HCT116 (cell line): ENCODE data around the gene SCRN1. TPM values are rescaled to one million over a fixed set of nuclear protein-coding genes. Genes with fewer than 3 reads are reported as not detected.

Experiments used
- ATAC-seq: fragments of 200-7000 bp; cut with Tn5 transposase; 2 replicates; pipeline ENCODE4 v1.9.1; 2020; ENCODE audit warnings: mild to moderate bottlenecking, moderate library complexity
- BruUV-seq: library from RNA; stranded (reverse); fragments of 400-500 nt; replicated peaks from 2 replicates; lab custom pipeline; 2021; lab: Mats Ljungman, UMichigan
- CTCF ChIA-PET: fragments of 300-600 bp; sonication (Branson Sonifier 250); formaldehyde crosslinking; loops from one replicate; lab custom pipeline; 2021; ENCODE audit warnings: antibody characterized with exemption; lab: Charles Lee
- POLR2A ChIA-PET: fragments of 300-600, 350-600 bp; sonication (Branson Sonifier 250); formaldehyde crosslinking; loops from one replicate; lab custom pipeline; 2021; ENCODE audit warnings: antibody characterized with exemption; lab: Charles Lee
- RAD21 ChIA-PET, 2 experiments: fragments of 300-600 bp; sonication (Branson Sonifier 250); formaldehyde crosslinking; loops; one replicate each; lab custom pipeline; 2023; ENCODE audit warnings: low total read pairs in 2 of 2; ENCODE audit not compliant: uncharacterized antibody in 2 of 2, unreplicated experiment in 2 of 2, low non-redundant PET in 1 of 2; lab: Charles Lee
- DNase-seq: peaks from one replicate; pipeline ENCODE4 v3.0.0-alpha.2; 2010; ENCODE audit warnings: low read depth, low spot score
- H2AFZ ChIP-seq: fragments of 200-600 bp; shearing (Covaris generic), sonication (generic); 2 replicates; pipeline ENCODE4 v1.6.1; 2017; ENCODE audit warnings: low read depth, mixed run types, mixed read lengths, antibody characterized with exemption, low read length; ENCODE audit not compliant: poor library complexity, severe bottlenecking
- H3K27ac ChIP-seq: 2 replicates; pipeline ENCODE4 v1.5.1; 2012; ENCODE audit warnings: low read depth, low read length
- H3K27me3 ChIP-seq: fragments of 200-600 bp; sonication (generic); 2 replicates; pipeline ENCODE4 v1.6.1; 2016; ENCODE audit warnings: mixed run types, low read length, mixed read lengths; ENCODE audit not compliant: insufficient read depth
- H3K36me3 ChIP-seq, 2 experiments: fragments of 200-500 bp in 1 of 2; fragments of 200-600 bp in 1 of 2; sonication (Bioruptor generic) in 1 of 2; sonication (generic) in 1 of 2; 2 replicates each; pipeline versions ENCODE4 v1.5.1 to v1.6.1; 2014 to 2016; ENCODE audit warnings: low read length in 2 of 2, inconsistent platforms in 1 of 2, mixed read lengths in 1 of 2, mixed run types in 1 of 2; ENCODE audit not compliant: insufficient read depth in 2 of 2, control insufficient read depth in 1 of 2
- H3K4me1 ChIP-seq, 2 experiments: fragments of 200-600 bp in 1 of 2; sonication (generic) in 1 of 2; 2 replicates each; pipeline versions ENCODE4 v1.5.1 to v1.6.1; 2012 to 2017; ENCODE audit warnings: low read length in 2 of 2, inconsistent platforms in 1 of 2, mild to moderate bottlenecking in 1 of 2, mixed read lengths in 1 of 2, mixed run types in 1 of 2, moderate library complexity in 1 of 2; ENCODE audit not compliant: insufficient read depth in 2 of 2, control insufficient read depth in 1 of 2
- H3K4me2 ChIP-seq: fragments of 200-600 bp; sonication (generic); 2 replicates; pipeline ENCODE4 v1.6.1; 2017; ENCODE audit warnings: mixed run types, low read length, mixed read lengths
- H3K4me3 ChIP-seq, 2 experiments: fragments of 200-600 bp in 1 of 2; sonication (generic) in 1 of 2; replicated peaks in 1 of 2; 2 replicates each; pipeline ENCODE4 v1.5.1; 2011 to 2016; ENCODE audit warnings: low read length in 2 of 2, control low read depth in 1 of 2, low read depth in 1 of 2, mild to moderate bottlenecking in 1 of 2, mixed read lengths in 1 of 2, mixed run types in 1 of 2
- H3K79me2 ChIP-seq: fragments of 200-600 bp; sonication (generic); 2 replicates; pipeline ENCODE4 v1.6.1; 2017; ENCODE audit warnings: mild to moderate bottlenecking, mixed run types, low read length, moderate library complexity, mixed read lengths; ENCODE audit not compliant: insufficient read depth
- H3K9ac ChIP-seq: fragments of 200-600 bp; sonication (generic); 2 replicates; pipeline ENCODE4 v1.6.1; 2016; ENCODE audit warnings: low read length, mixed read lengths
- H3K9me2 ChIP-seq: fragments of 200-600 bp; sonication (generic), shearing (Covaris generic); 2 replicates; pipeline ENCODE4 v1.6.1; 2017; ENCODE audit warnings: mixed run types, mild to moderate bottlenecking, moderate library complexity; ENCODE audit not compliant: insufficient read depth
- H3K9me3 ChIP-seq, 2 experiments: fragments of 200-500 bp in 1 of 2; fragments of 200-600 bp in 1 of 2; sonication (Bioruptor generic) in 1 of 2; sonication (generic) in 1 of 2; 2 replicates each; pipeline ENCODE4 v1.6.1; 2014 to 2017; ENCODE audit warnings: low read length in 2 of 2, mixed read lengths in 2 of 2, inconsistent platforms in 1 of 2, low read depth in 1 of 2, mild to moderate bottlenecking in 1 of 2, mixed run types in 1 of 2, moderate library complexity in 1 of 2; ENCODE audit not compliant: control insufficient read depth in 1 of 2, insufficient read depth in 1 of 2
- H4K20me1 ChIP-seq: fragments of 200-600 bp; sonication (generic), shearing (Covaris generic); 2 replicates; pipeline ENCODE4 v1.6.1; 2017; ENCODE audit warnings: mixed run types, mild to moderate bottlenecking, moderate library complexity; ENCODE audit not compliant: insufficient read depth
- CEBPB ChIP-seq: IDR thresholded peaks from 2 replicates; pipeline ENCODE4 v1.6.1; 2012; ENCODE audit warnings: low read depth
- ELF1 ChIP-seq: IDR thresholded peaks from 2 replicates; pipeline ENCODE4 v1.6.1; 2012; ENCODE audit warnings: low read depth, borderline replicate concordance
- FOSL1 ChIP-seq: IDR thresholded peaks from 2 replicates; pipeline ENCODE4 v1.6.1; 2012; ENCODE audit warnings: low read depth
- RAD21 ChIP-seq: IDR thresholded peaks from 2 replicates; pipeline ENCODE4 v1.6.1; 2012; ENCODE audit warnings: low read depth, mild to moderate bottlenecking
- YY1 ChIP-seq: IDR thresholded peaks from 2 replicates; pipeline ENCODE4 v1.6.1; 2011; ENCODE audit warnings: low read length, low read depth, moderate library complexity, mild to moderate bottlenecking; ENCODE audit not compliant: insufficient replicate concordance; ENCODE audit errors: extremely low read depth
- intact Hi-C: fragments of 100-400 bp; cut with micrococcal nuclease; formaldehyde crosslinking; loops from 2 replicates; pipeline ENCODE4 v1.10.0; 2022
- total RNA-seq: library from RNA; stranded (reverse); gene quantifications from one replicate; pipeline ENCODE4 v1.2.1, GENCODE V29; 2021; ENCODE audit not compliant: unreplicated experiment
- TF ChIP-seq, protein P1 (sequence below): IDR thresholded peaks from 2 replicates; pipeline ENCODE4 v1.6.1; 2012
- TF ChIP-seq, protein P2 (sequence below): IDR thresholded peaks from 2 replicates; pipeline ENCODE4 v1.6.1; 2011; ENCODE audit warnings: mild to moderate bottlenecking, low read length, moderate library complexity; ENCODE audit not compliant: insufficient replicate concordance; ENCODE audit errors: extremely low read depth

Gene SCRN1
- total RNA-seq, 1 experiment from 2014 or later: 76.8 TPM

DNA sequence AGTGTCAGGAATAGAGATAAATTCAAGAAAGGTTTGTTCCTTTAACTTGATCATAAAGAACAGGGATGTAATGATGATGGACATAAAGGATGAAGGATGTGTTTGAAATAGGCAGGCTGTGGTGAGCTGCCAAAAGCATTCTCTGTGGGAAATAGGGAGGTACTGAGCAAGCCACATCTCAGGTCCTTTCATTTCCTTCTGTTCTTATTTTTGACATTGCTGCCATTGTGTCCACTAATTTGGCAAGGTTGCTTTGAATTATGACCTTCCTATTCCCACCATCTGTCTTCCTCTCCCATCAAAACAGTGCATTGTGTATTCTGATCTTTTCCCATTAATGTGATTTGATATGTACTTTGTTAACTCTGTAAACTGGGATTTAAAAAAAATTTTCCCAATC, 9.4 kb downstream of the SCRN1 start:
- TF ChIP-seq, protein P1, sequence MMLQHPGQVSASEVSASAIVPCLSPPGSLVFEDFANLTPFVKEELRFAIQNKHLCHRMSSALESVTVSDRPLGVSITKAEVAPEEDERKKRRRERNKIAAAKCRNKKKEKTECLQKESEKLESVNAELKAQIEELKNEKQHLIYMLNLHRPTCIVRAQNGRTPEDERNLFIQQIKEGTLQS: no peak
- no peak for TF ChIP-seq RAD21
- no peak for TF ChIP-seq CEBPB
- no peak for TF ChIP-seq ELF1
- TF ChIP-seq, protein P2, sequence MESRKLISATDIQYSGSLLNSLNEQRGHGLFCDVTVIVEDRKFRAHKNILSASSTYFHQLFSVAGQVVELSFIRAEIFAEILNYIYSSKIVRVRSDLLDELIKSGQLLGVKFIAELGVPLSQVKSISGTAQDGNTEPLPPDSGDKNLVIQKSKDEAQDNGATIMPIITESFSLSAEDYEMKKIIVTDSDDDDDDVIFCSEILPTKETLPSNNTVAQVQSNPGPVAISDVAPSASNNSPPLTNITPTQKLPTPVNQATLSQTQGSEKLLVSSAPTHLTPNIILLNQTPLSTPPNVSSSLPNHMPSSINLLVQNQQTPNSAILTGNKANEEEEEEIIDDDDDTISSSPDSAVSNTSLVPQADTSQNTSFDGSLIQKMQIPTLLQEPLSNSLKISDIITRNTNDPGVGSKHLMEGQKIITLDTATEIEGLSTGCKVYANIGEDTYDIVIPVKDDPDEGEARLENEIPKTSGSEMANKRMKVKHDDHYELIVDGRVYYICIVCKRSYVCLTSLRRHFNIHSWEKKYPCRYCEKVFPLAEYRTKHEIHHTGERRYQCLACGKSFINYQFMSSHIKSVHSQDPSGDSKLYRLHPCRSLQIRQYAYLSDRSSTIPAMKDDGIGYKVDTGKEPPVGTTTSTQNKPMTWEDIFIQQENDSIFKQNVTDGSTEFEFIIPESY: no peak
- no peak for TF ChIP-seq YY1
- TF ChIP-seq FOSL1: no peak
- ChIA-PET POLR2A (no interaction called here), RAD21 (no interaction called here), CTCF (no interaction called here)
- H3K4me2 ChIP-seq: no peak overlapping the region
- H3K4me1 ChIP-seq: no peaks in the 10 kb centered on the region
- no peak for DNase-seq
- H3K9me3 ChIP-seq: no peaks in the 10 kb centered on the region
- no peak overlapping the region for H2AFZ ChIP-seq
- no peak overlapping the region for H3K27ac ChIP-seq
- no peak overlapping the region for H3K9ac ChIP-seq
- H4K20me1 ChIP-seq: peaks cover 6% of the 10 kb centered on the region; the same call in 1 of the 2 replicates
- no peak for ATAC-seq
- intact Hi-C loops: no loop called here
- no TSS peak for BruUV-seq
- H3K79me2 ChIP-seq: peaks cover 91% of the 10 kb centered on the region
- no peaks in the 10 kb centered on the region for H3K9me2 ChIP-seq
- no peak overlapping the region for H3K4me3 ChIP-seq
- H3K36me3 ChIP-seq: 0 out of 4 replicates have a peak, but pooled peaks cover 0 to 4% of the 10 kb centered on the region in 2 experiments
- H3K27me3 ChIP-seq: no peaks in the 10 kb centered on the region
